GM23248 (cell line): ENCODE measurements around the gene SCAMP5.

Source experiments
- EZH2 ChIP-seq: fragments of 200-600 bp; sonication (generic); IDR thresholded peaks from 2 replicates; pipeline ENCODE4 v1.6.1; 2018; ENCODE audit warnings: antibody characterized with exemption, mild to moderate bottlenecking; ENCODE audit not compliant: insufficient read depth, poor library complexity, severe bottlenecking
- EZH2phosphoT487 ChIP-seq: fragments of 200-600 bp; sonication (generic); IDR thresholded peaks from 2 replicates; pipeline ENCODE4 v1.6.1; 2018; ENCODE audit warnings: antibody characterized with exemption, moderate library complexity, mild to moderate bottlenecking, low read depth; ENCODE audit not compliant: insufficient read depth

GRCh38 chr15:75067123-75067830 lies 71.9 kb downstream of the SCAMP5 start:
- TF ChIP-seq EZH2 (no peak), EZH2phosphoT487 (no peak)
